ENCODE data around the gene C14orf119.
A peak's percentile ranks its signal among the peaks of the same experiment; 100 is the strongest.

C14orf119 gene

DNA sequence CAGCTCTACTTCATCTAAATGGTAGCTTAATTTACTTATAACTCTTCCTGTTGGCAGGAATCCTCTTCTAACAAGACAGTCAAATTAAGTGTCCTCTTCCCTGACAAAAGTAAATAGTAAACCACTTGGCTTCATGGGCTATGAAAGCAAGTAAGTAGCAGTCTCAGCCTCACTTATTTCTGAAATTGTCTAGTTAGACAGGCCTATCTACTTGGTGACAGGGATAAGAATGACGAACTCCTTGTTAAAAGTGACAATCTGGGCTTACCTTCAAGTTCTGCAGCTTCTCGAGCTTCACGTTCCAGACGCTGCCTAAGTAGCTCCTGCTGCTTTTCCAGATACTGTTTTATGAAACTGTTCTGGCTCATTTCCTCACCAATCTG is 5.1 kb upstream of the C14orf119 start:
- Histone ChIP-seq H3K36me3 (ENCODE audit: insufficient read depth, low read length) (peaks cover 24% of the 10 kb centered on the region), H3K9ac (ENCODE audit: low read depth, low read length) (no peak overlapping the region), H3K9me3 (ENCODE audit: control insufficient read depth, insufficient read depth, low read length) (no peaks in the 10 kb centered on the region), H3K4me1 (ENCODE audit: insufficient read depth, low read length) (peaks cover 5% of the 10 kb centered on the region; the same call in 1 of the 2 replicates)

DNA sequence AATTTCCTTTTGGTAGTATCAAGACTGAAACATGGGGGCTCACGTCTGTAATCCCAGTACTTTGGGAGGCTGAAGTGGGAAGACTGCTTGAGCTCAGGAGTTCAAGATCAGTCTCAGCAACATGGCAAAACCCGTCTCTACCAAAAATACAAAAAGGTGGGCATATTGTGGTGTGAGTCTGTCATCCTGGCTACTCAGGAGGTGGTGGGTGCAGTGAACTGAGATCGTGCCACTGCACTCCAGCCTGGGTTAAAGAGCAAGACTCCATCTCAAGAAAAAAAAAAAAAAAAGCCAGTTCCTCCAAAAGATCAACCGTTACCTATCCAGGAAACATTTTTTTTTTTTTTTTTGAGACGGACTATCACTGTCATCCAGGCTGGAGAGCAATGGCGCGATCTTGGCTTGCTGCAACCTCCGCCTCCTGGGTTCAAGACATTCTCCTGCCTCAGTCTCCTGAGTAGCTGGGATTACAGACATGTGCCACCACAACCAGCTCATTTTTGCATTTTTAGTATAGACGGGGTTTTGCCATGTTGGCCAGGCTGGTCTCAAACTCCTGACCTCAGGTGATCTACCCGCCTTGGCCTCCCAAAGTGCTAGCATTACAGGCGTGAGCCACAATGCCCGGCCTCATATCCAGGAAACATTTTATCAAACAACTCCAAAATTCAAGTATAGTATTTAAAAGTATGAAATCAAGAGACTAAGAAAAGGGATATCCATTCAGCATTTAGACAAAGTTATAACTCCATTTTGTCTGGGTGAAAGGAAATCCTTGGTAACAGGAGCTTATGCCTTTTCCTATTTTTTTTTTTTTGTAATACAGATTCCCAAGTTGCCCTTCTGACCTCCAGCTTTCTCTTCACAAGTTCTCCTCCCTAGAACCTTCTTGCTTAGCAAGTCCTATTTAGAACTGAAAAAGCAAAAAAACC is 3.7 kb upstream of the C14orf119 start:
- Histone ChIP-seq H3K4me1 (ENCODE audit: insufficient read depth, low read length) (peaks cover 5% of the 10 kb centered on the region; the same call in 1 of the 2 replicates), H3K36me3 (ENCODE audit: insufficient read depth, low read length) (peaks cover 24% of the 10 kb centered on the region), H3K9me3 (ENCODE audit: control insufficient read depth, insufficient read depth, low read length) (no peaks in the 10 kb centered on the region), H3K9ac (ENCODE audit: low read depth, low read length) (no peak overlapping the region)

DNA sequence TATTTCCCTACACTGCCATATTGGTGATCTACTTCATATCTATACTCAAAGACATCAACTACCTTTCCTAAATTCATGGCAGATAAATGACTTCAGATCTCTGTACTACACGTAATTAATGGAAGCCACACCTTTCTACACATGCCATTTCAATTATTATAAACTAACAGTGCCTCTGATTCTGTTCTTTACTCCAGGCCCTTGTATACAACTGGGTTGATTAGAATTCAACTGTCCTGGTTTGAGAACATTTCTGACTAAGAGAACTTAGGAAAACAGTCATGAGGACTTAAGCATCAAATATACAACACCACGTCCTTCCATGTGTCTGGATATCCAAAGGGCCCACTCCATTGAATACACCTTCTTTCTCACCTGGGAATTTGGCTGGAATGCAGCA is 2.2 kb upstream of the C14orf119 start:
- no peaks in the 10 kb centered on the region for H3K9me3 ChIP-seq (ENCODE audit: control insufficient read depth, insufficient read depth, low read length)
- peaks cover 24% of the 10 kb centered on the region for H3K36me3 ChIP-seq (ENCODE audit: insufficient read depth, low read length)
- H3K9ac ChIP-seq (ENCODE audit: low read depth, low read length) = no peak overlapping the region
- peaks cover 5% of the 10 kb centered on the region; the same call in 1 of the 2 replicates for H3K4me1 ChIP-seq (ENCODE audit: insufficient read depth, low read length)

DNA sequence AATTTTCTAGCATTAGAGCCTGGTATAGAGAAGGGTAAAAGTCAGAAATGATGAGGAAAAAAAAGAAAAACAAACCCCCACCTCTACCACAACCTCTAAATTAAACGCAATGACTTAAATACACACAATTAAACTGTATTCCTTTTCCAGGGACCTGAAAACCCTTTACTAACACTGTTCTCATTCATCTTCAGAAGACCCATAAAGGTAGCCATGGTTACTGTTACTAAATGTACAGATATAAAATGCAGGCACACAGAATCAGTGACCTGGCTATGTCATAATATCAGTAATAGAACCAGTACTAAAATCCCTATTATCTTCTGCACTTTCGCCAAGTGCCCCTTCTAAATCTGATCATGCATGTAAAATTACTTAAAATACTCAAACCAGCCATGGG is 1.8 kb upstream of the C14orf119 start:
- peaks cover 28% of the 10 kb centered on the region for H3K36me3 ChIP-seq (ENCODE audit: insufficient read depth, low read length)
- no peaks in the 10 kb centered on the region for H3K9me3 ChIP-seq (ENCODE audit: control insufficient read depth, insufficient read depth, low read length)
- H3K4me1 ChIP-seq (ENCODE audit: insufficient read depth, low read length) = peaks cover 5% of the 10 kb centered on the region; the same call in 1 of the 2 replicates
- H3K9ac ChIP-seq (ENCODE audit: low read depth, low read length) = peak overlapping the region; percentile 86; the same call in 1 of the 2 replicates

DNA sequence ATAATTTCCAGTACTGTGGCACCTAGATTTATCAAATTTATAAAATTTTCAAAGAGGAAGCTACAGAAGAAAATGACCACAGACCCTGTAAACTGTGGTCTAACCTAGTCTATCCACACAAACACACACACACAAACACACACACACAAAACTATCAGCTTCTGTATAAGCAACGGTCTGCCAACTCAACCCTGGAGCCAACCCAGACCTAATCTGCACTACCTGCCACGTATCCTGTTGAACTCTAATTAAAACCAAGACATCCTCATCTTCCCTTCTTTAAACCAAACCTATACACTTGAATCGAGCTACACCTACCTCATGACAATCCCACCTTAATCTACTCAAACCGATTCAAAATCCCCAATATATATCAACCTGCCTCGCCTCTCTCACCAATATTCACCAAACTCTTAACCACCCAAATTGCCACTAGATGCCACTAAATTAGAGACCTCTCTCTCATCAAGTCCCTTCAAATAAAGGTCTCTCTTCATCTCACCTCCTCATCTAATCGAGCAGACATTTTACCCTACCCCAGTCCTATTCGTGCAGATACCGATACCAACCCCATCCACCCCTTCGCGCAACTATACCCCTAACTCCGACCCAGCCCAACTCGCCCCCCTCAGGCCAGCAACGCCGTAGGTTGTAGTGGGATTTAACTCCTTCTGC is 1.2 kb upstream of the C14orf119 start:
- peaks cover 5% of the 10 kb centered on the region; the same call in 1 of the 2 replicates for H3K4me1 ChIP-seq (ENCODE audit: insufficient read depth, low read length)
- no peaks in the 10 kb centered on the region for H3K9me3 ChIP-seq (ENCODE audit: control insufficient read depth, insufficient read depth, low read length)
- peaks cover 29% of the 10 kb centered on the region for H3K36me3 ChIP-seq (ENCODE audit: insufficient read depth, low read length)
- H3K9ac ChIP-seq (ENCODE audit: low read depth, low read length) = peak overlapping the region; percentile 86

DNA sequence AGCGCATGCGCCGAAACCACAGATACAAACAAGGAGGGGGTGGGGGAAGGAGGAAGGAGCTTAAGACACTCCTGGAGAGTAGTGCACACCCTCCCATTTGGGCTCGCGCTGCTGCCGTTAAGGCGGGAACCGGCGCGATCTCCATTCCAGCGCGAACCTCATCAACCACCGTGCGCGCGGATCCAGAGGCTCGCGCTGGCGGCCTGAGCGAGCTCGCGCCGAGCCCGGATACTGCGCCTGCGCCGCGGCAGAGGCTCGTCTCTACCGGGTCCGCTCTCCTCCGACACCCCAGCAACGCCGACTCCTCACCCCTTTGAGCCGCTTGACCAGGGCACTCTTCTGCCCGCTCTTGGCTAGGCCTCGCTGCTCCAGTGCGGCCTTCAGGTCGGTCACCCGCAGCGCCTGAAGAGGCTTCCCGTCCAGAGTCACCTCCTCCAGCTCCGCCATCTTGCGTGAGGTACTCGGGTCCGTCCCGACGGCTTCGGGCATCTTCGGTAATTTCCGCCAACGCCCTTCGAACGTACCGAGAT is 574 bp upstream of the C14orf119 start, which contains the start of gene ACIN1:
ACIN1 (minus strand) TSS at position 471 of the 530 bp plus-strand sequence; CDS start at position 447, 24 bp downstream.
- peak within 1 kb of the TSS; percentile 86 for H3K9ac ChIP-seq (ENCODE audit: low read depth, low read length)
- H3K36me3 ChIP-seq (ENCODE audit: insufficient read depth, low read length) = peaks cover 24% of the 10 kb centered on the region
- H3K9me3 ChIP-seq (ENCODE audit: control insufficient read depth, insufficient read depth, low read length) = no peaks in the 10 kb centered on the region
- H3K4me1 ChIP-seq (ENCODE audit: insufficient read depth, low read length) = peaks cover 5% of the 10 kb centered on the region; the same call in 1 of the 2 replicates

DNA sequence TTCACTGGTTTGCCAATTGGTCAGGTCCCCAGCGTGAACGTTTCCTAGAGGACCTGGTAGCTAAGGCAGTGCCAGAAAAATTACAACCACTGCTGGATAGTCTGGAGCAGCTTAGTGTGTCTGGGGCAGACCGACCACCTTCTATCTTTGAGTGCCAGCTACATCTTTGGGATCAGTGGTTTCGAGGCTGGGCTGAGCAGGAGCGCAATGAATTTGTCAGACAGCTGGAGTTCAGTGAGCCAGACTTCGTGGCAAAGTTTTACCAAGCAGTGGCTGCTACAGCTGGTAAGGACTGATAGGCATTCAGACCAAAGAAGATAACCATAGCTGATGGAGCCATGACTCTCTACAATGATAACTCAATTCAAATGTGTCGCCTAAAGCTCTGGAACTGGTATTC is 2.5 kb downstream of the C14orf119 start:
- peaks cover 9% of the 10 kb centered on the region; the same call in 1 of the 2 replicates for H3K36me3 ChIP-seq (ENCODE audit: insufficient read depth, low read length)
- no peaks in the 10 kb centered on the region for H3K9me3 ChIP-seq (ENCODE audit: control insufficient read depth, insufficient read depth, low read length)
- peaks cover 5% of the 10 kb centered on the region; the same call in 1 of the 2 replicates for H3K4me1 ChIP-seq (ENCODE audit: insufficient read depth, low read length)
- no peak overlapping the region for H3K9ac ChIP-seq (ENCODE audit: low read depth, low read length)

DNA sequence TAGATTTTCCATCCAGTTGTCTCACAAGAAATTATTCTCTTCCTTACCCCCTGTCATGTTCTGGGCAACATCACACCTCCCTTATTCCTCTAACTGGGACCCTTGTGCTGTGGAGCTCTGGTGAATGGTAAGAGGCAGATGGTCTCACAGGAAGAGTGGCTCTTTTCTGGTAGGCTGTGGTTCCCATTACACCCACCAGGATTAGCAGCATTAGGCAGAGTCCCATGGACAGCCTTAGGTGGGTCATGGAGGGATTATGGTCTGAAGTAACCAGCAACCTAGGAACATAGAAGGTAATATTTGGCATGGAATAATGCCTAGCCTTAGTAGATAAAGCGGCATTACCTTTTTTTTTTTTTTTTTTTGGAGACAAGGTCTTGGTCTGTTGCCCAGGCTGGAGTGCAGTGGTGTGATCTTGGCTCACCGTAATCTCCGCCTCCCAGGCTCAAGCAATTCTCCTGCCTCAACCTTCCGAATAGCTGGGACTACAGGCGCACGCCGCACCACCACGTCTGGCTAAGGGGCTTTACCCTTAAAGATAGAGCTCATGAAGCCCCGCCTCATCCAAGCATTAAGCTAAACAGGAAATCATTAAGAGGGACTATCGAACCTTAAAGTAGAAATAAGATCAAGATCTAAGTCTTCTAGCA is 4.0 kb downstream of the C14orf119 start:
- H3K9ac ChIP-seq (ENCODE audit: low read depth, low read length) = no peak overlapping the region
- H3K4me1 ChIP-seq (ENCODE audit: insufficient read depth, low read length) = 0 out of 2 replicates have a peak, but pooled peaks cover 4% of the 10 kb centered on the region
- no peaks in the 10 kb centered on the region for H3K9me3 ChIP-seq (ENCODE audit: control insufficient read depth, insufficient read depth, low read length)
- H3K36me3 ChIP-seq (ENCODE audit: insufficient read depth, low read length) = peaks cover 9% of the 10 kb centered on the region; the same call in 1 of the 2 replicates

DNA sequence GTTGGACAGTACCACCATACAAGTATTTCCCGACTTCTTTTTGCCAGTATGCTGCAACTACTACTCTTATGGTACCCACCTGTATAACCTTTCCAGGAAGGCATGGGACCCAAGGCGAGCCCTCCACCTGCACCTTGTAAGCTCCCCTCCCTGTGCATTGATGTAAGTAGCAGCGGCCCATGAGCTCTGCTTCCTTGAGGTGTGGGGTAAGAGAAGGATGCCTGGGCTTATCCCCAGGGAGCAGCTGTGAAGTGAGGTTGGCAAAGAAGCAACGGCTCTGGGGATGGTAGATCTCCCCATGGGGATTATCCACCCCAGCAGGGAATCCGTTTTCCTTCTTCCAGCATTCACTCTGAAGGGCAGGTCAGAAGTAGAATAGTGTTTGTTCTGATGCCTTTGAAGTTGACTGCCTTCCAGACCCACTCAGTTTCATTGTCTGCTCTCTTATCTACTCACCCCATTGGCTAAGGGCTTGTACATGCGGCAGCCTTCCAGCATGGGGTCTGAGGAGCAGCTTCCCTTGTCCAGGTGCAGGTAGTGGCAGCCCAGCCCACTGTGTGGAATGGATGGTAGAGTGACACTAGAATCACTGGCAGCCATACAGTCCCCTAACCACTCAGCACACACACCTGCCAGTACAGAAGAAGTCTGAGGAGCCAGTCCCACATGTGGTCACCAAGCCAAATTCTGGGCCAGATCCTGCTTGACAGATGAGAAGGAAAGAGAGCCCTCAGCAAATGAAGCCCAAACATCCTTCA is 6.1 kb downstream of the C14orf119 start:
- Histone ChIP-seq H3K36me3 (ENCODE audit: insufficient read depth, low read length) (peaks cover 9% of the 10 kb centered on the region; the same call in 1 of the 2 replicates), H3K9ac (ENCODE audit: low read depth, low read length) (no peak overlapping the region), H3K4me1 (ENCODE audit: insufficient read depth, low read length) (peaks cover 19% of the 10 kb centered on the region), H3K9me3 (ENCODE audit: control insufficient read depth, insufficient read depth, low read length) (no peaks in the 10 kb centered on the region)

DNA sequence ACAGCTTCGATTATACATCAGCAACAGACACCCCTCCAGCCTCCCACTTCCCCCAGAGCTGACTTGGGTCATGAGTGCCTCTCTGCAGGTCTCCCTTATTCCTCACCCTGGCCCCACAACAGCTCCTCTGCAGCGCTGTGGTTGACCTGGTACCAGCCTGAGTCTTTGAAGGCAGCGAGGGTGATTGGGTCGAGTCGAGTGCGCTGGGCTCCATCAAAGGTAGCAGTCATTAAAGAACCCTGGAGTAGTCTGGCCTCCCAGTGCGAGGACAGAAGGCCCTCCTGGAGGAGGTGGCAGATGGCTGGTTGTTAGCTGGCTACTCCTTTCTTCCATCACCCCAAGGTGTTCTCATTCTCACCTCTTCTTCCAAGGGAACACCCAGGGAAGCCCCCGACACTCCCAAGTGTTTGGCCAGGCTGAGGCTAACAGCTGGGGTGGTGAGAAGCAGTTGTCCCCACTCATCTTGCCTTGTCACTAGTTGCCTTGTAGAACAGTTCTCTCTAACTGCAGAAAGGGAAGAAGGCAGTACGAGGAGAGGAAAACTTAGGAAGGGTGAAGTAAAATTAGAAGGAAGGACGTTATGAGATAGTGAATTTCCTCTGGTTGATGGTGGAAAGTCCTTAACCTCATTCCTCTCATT is 6.8 kb downstream of the C14orf119 start:
- Histone ChIP-seq H3K9ac (ENCODE audit: low read depth, low read length) (no peak overlapping the region), H3K36me3 (ENCODE audit: insufficient read depth, low read length) (peaks cover 9% of the 10 kb centered on the region; the same call in 1 of the 2 replicates), H3K4me1 (ENCODE audit: insufficient read depth, low read length) (peaks cover 25% of the 10 kb centered on the region), H3K9me3 (ENCODE audit: control insufficient read depth, insufficient read depth, low read length) (no peaks in the 10 kb centered on the region)

DNA sequence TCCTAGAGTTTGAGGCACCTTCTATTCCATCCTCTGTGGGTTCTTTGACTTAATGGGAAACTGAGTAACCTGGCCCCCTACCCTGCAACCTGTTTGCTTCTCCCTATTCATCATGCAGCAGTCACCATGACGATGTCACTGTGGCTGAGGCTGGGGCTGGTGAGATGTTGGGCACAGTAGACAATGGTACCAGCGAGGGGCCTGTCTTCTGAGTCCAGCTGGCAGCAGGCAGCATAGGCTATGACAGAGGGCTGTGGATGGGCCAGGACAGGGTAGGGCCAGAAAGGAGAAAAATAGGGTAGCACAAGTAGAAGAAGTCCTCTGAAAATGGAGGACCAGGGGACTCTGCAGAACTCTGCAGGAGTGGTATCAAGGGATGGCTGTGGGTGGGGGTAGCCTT is 7.5 kb downstream of the C14orf119 start:
- peaks cover 8% of the 10 kb centered on the region; the same call in 1 of the 2 replicates for H3K36me3 ChIP-seq (ENCODE audit: insufficient read depth, low read length)
- peaks cover 25% of the 10 kb centered on the region for H3K4me1 ChIP-seq (ENCODE audit: insufficient read depth, low read length)
- no peaks in the 10 kb centered on the region for H3K9me3 ChIP-seq (ENCODE audit: control insufficient read depth, insufficient read depth, low read length)

DNA sequence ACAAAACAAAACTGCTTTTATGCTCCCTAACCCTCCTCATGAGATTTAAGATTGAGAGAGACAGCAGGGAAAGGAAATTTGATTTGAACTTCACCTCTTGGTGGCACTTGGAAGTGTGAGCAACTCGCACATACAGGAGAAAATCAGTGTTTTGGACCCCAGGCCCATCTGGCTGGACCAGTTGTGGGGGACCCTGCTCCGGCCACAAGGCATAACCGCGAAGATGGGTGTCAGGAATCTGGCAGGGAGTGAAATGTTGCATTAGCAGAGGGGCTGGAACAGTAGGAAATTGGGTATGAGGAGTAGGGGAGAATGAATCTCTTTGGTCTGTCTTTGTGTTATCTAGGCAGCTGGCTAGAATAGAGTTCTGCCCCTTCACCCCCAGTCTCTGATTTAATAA is 8.3 kb downstream of the C14orf119 start:
- H3K4me1 ChIP-seq (ENCODE audit: insufficient read depth, low read length) = peaks cover 25% of the 10 kb centered on the region
- no peaks in the 10 kb centered on the region for H3K9me3 ChIP-seq (ENCODE audit: control insufficient read depth, insufficient read depth, low read length)
- H3K36me3 ChIP-seq (ENCODE audit: insufficient read depth, low read length) = 0 out of 2 replicates have a peak, but pooled peaks cover under 1% of the 10 kb centered on the region
- no peak overlapping the region for H3K9ac ChIP-seq (ENCODE audit: low read depth, low read length)

More for the DNA sequence above, 7.5 kb downstream of the C14orf119 start:
- H3K9ac ChIP-seq (ENCODE audit: low read depth, low read length) = no peak overlapping the region

DNA sequence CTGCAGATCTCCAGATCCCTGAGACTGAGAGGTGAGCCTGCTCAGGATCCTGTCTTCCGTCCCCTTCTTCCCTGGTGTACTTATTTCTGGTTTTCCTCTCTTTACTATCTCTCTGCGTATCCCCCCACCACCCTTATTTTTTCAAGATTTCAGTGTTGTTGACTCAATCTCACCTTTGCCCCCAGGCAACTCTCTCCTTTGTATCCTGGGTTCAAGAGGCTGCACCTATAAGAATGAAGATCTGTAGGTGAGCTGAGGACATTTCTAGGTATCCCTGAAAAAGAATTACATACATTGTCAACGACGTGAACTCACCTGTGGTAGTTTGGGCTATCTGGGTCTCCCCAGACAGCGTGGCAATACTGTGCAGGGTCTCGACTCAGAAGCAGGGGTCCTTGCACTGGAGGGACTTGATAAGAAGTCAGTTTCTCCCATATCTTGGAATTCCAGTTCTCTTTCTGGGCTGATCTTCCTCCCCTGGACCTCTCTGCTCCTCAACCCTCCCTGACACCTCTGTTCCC is 8.8 kb downstream of the C14orf119 start:
- H3K36me3 ChIP-seq (ENCODE audit: insufficient read depth, low read length) = no peaks in the 10 kb centered on the region
- H3K9me3 ChIP-seq (ENCODE audit: control insufficient read depth, insufficient read depth, low read length) = no peaks in the 10 kb centered on the region
- H3K4me1 ChIP-seq (ENCODE audit: insufficient read depth, low read length) = peaks cover 25% of the 10 kb centered on the region
- no peak overlapping the region for H3K9ac ChIP-seq (ENCODE audit: low read depth, low read length)
